ENCODE data around the gene BGLAP.
"Not testable (repeated sequence)": the region's sequence is repeated elsewhere in the genome, so short reads cannot be mapped to it uniquely, and the experiment has no call there.

BGLAP gene

DNA sequence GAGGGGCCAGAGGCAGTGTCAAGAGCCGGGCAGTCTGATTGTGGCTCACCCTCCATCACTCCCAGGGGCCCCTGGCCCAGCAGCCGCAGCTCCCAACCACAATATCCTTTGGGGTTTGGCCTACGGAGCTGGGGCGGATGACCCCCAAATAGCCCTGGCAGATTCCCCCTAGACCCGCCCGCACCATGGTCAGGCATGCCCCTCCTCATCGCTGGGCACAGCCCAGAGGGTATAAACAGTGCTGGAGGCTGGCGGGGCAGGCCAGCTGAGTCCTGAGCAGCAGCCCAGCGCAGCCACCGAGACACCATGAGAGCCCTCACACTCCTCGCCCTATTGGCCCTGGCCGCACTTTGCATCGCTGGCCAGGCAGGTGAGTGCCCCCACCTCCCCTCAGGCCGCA is at the start of gene BGLAP:
BGLAP (plus strand) TSS at position 259 of the 400 bp plus-strand sequence; CDS start at position 307, 48 bp downstream.
- no peak for DNase-seq

DNA sequence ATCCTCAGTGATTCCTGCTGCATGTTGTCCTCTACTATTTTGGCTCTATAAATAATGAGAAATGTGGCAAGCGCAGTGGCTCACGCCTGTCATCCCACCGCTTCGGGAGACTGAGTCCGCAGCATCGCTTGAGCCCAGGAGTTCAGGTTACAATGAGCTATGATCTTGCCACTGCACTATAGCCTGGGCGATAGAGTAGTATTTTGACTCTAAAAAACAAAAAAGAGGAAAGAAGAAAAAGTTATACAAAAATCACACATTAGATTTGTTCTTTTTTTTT is 48.8 kb upstream of the BGLAP start:
- DNase-seq = no peak

DNA sequence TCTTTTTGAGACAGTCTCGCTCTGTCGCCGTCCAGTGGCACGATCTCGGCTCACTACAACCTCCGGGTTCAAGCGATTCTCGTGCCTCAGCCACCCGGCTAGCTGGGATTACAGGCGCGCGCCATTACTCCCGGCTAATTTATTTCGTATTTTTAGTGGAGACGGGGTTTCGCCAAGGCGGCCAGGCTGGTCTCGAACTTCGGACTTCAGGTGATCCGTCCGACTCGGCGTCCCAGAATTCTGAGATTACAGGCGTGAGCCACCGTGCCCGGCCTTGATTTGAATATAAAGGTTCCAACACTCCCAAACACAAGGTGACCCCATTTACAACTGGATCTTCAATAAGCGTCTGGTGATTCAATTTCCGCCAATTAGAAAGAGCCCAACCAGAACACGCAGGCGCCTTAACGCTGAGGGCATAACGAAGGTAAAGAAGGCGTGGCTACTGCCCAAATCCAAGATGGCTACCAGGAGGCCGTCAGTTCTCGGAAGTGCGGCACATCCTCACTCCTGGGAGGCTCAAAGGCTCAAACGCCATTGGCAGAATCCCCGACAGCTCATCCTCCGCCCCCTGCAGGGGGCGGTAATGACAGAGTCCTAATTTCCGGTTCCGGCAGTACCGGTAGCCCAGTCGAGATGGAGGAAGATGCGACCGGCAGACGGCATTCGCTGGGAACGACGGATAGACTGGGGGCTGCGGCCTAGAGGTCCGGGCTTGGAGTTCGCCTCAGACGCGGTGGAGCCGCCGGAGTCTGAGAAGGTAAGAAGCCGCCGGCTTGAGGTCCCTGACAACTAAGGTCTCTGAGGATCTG is 48.3 kb upstream of the BGLAP start, which contains the start of gene SLC25A44:
SLC25A44 (plus strand) TSS at position 617 of the 812 bp plus-strand sequence. CDS start 5,744 bp downstream, outside the sequence.
- DNase-seq = peak; percentile 100

DNA sequence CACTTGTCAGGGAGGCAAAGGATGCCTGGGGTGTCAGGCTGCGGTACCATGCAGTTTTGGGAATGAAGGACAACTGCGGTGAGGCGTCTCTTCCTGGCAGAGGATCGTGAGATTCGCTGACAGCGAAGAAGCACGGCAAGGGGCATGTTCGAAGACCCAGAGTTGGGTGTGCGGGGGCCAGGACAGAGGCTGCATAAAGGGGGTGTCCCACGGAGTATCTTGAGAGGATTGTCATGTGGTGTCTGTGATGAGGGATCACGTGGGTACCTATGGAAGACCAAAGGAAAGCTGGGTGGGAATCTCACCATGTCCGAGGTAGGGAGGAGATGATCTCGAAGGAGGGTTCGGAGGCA is 47.7 kb upstream of the BGLAP start:
- peak; percentile 48 to 50 for DNase-seq

DNA sequence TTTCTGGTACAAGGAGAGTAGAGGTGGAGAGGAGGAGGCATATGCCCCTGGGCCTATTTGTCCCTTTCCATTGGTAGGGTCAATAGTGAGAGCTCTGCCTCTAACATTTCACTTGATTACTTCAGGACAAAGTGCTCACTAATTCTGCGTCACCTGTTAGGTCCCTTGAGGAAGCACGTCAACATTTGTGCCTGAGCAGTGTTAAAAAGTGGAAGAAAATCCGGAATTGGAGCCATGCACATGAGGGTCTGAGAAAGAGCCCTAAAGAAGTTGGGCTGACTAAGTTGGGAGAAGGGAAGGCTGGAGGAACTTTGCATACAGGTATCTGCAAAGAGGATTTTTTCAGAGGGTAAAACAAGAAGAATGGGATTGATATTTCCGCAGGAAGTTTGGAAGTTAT is 46.1 kb upstream of the BGLAP start:
- DNase-seq = no peak

DNA sequence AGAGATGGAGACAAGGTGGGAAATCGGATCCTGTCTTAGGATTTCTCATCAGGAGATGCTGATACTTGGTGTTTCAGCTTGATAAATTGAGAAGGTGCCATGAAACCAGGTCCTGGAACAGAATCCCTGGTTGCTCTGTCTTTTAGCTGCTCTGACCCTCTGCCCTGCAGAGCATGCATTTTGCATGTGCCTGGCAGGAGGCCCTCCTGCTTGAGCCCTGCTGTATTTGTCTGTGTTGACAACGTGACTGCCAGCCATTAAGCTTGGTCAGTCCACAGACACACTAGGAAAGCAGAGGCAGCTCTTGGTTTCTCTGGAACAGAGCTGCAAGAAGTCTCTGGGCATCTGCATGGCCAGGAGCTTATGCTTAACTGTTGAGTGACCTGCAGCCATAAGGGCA is 45.5 kb upstream of the BGLAP start:
- DNase-seq = no peak

DNA sequence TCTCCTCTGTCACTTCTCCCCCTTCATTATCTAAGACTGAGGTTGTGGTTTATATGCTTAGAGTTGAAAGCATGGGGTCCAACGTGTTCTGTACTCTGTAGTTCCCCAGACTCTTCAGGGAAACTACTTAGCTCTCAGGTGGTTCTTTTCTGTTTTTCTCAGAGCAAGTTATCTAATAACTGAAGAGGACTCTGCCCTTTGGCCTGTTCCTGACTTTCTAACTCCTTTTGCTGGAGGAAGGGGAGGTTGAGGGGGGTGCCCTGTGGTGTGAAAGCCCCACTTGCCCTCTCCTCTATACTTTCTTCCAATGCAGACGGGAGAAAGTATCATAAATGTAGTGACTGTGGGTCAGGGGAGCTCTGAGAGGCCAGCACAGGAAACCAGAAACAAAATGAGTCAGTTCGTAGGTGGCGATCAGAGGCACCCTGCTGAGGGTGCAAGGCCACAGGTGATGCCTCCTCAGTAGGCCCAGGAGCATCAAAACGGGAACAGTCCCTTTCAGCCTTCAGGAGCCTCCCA is 43.1 kb upstream of the BGLAP start:
- no peak for DNase-seq

DNA sequence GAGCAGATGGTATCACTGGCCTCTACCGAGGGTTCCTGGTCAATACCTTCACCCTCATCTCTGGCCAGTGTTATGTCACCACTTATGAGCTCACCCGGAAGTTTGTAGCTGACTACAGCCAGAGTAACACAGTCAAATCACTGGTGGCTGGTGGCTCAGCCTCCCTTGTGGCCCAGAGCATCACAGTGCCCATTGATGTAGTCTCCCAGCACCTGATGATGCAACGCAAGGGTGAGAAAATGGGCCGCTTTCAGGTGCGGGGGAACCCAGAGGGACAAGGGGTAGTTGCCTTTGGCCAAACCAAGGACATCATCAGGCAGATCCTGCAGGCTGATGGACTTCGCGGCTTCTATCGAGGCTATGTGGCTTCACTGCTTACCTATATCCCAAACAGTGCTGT is 41.9 kb upstream of the BGLAP start:
- no peak for DNase-seq

DNA sequence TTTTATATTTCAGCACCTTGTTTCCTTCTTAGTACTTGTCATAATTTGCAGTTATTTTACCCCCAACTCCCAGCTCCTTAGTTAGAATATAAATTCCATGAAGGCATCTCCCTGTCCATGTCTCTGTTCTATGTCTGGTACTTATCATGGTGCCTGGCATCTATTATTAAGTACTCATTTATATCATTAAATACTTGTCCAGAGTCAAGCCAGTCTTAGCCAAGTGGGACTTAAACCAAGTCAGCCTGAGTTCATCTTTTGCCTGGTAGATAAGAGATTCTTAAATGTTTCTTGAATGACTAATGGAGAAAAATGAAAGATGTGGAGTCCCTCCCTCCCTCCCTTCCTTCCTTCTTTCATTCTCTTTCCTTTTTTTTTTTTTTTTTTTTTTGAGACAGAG is 38.7 kb upstream of the BGLAP start:
- no peak for DNase-seq

DNA sequence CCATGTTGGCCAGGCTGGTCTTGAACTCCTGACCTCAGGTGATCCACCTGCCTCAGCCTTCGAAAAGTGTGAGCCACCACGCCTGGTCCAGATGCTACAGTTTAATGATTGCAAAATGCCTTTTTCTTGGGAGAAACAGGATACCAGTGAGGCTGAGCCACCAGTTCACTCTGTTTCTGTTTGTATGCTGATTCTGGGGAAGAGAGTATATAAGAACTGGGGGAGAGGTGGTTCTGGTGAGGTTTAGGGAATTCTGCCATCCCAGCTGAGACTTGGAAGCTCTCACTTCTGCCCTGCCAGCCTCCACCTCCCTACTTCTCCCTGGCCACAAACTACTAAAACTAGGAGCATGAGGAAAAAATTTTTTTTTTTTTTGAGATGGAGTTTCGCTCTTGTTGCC is 37.3 kb upstream of the BGLAP start:
- DNase-seq = no peak

DNA sequence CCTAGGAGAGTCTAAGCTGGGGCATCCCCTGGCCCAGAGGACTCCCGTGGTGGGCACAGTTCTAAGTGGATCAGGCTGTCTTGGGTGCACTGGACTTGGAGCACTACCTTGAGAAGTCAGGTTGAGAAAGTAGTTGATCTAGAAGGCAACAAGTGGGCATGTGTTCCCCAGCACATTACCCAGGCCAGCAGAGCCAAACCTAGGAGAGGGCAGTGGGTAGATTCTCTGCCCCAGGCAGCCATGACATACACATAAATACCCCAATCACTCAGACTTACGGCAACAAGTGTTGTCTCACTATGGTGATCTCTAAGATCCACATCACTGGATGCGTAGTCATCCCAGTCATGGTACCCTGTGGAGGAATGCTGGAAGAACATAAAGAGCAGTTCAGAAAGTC is 30.7 kb upstream of the BGLAP start:
- no peak for DNase-seq

DNA sequence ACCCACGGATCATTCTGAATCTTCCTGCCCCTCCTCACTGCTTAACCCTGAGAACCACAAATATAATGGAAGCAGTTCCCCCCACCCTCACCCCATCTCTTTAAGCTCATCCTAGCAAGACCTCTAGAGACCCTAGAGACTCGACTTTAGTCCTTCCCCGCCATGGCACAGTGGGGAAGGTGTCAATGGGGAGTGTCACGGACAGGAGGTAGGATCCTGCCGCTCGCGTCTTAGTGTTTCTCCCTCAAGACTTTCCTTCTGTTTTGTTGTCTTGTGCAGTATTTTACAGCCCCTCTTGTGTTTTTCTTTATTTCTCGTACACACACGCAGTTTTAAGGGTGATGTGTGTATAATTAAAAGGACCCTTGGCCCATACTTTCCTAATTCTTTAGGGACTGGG is 29.9 kb upstream of the BGLAP start:
- no peak for DNase-seq

DNA sequence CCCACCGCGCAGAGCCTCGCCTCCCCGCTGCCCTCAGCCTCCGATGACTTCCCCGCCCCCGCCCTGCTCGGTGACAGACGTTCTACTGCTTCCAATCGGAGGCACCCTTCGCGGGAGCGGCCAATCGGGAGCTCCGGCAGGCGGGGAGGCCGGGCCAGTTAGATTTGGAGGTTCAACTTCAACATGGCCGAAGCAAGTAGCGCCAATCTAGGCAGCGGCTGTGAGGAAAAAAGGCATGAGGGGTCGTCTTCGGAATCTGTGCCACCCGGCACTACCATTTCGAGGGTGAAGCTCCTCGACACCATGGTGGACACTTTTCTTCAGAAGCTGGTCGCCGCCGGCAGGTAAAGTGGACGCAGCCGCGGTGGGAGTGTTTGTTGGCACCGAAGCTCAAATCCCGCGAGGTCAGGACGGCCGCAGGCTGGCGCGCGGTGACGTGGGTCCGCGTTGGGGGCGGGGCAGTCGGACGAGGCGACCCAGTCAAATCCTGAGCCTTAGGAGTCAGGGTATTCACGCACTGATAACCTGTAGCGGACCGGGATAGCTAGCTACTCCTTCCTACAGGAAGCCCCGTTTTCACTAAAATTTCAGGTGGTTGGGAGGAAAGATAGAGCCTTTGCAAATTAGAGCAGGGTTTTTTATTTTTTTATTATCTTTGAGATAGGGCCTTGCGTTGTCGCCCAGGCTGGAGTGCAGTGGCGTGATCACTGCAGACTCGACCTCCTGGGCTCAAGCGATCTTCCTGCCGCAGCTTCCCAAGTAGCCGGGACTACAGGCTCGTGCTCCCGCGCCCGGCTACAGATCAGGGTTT is 28.9 kb upstream of the BGLAP start, which contains the start of gene PMF1:
PMF1 (plus strand) TSS at position 175 of the 811 bp plus-strand sequence; CDS start at position 184, 9 bp downstream.
- DNase-seq = peak; percentile 99 to 100

DNA sequence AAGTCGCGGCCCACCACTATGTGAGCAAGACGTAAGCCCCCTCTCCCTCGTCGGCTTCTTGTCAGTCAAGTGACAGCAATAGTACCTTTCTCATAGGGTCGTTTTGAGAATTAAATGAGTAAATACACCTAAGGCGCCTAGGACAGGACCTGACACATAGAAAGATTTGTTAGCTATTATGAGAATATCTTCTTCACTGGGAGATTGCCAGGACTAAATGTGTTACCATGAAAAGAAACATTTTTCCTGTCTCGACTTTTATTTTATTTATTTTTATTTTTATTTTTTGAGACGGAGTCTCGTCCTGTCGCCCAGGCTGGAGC is 28.4 kb upstream of the BGLAP start:
- DNase-seq = no peak

DNA sequence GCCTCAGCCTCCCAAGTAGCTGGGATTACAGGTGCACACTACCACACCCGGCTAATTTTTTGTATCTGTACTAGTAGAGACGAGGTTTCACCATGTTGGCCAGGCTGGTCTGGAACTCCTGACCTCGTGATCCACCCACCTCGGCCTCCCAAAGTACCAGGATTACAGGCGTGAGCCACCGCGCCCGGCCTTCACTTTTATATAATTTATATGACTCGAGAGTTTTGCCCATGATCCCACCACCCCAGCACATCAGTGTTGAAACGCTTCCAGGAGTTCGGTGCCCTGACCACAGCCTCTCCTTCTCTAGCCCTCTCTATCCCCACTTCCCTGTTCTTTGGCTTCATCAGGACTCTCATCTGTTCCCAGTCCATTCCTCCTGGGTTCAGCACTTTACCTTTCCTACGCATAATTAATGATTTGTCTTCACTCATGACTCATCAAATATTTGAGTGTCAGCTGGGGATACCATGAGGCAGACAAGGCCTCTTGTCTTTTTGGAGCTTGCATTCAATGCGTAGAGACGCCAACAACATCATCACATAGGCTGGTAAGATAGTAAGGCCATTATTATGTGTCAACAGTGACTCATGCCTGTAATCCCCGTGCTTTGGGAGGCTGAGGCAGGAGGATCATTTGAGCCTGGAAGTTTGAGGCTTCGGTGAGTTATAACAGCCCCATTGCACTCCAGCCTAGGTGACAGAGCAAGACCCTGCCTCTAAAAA is 27.8 kb upstream of the BGLAP start:
- DNase-seq = no peak

DNA sequence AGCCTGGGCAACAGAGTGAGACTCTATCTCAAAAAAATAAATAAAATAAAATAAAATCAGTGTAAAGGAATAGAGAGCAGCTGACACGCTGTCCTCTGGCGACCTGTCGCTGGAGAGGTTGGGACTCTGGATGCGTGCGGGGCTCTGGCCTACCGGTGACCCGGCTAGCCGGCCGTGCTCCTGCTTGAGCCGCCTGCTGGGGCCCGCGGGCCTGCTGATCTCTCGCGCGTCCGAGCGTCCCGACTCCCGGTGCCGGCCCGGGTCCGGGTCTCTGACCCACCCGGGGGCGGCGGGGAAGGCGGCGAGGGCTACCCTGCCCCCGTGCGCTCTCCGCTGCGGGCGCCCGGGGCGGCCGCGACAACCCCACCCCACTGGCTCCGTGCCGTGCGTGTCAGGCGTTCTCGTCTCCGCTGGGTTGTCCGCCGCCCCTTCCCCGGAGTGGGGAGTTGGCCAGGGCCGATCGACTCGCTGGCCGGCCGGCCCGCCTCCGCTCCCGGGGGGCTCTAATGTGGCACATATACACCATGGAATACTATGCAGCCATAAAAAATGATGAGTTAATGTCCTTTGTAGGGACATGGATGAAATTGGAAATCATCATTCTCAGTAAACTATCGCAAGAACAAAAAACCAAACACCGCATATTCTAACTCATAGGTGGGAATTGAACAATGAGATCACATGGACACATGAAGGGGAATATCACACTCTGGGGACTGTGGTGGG is 25.5 kb upstream of the BGLAP start:
- DNase-seq = not testable (repeated sequence)

DNA sequence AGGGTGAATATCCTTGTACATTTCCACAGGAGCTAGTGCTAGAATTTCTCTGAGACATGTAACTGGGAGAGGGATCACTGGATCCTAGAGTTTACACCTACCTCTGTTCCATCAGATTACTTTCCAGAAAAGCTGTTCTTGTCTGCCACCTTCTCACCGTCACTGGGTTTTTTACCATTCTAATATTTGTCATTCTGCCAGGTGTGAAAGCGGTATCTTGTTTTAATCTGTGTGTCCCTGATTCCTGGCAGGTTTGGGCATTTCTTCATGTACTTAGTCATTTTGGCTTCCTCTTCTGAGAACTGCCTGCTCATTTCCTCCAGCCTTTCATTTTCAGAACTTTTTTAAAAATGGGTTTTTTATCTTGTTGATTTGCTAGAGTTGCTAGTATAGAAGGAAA is 24.1 kb upstream of the BGLAP start:
- DNase-seq = no peak

DNA sequence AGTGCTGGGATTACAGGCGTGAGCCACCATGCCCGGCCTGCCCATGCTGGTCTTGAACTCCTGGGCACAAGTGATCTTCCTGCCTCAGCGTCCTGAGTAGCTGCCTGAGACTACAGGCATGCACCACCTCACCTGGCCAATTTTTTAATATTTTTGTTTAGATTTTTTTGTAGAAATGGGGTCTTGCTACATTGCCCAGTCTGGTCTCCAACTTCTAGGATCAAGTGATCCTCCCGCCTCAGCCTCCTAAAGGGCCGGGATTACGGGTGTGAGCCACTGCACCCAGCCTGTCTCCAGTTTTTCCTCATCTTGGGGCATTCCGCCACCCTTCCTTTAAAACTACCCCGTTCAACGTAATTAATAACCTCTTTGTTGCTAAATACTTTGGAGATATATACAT is 21.8 kb upstream of the BGLAP start:
- DNase-seq = no peak

DNA sequence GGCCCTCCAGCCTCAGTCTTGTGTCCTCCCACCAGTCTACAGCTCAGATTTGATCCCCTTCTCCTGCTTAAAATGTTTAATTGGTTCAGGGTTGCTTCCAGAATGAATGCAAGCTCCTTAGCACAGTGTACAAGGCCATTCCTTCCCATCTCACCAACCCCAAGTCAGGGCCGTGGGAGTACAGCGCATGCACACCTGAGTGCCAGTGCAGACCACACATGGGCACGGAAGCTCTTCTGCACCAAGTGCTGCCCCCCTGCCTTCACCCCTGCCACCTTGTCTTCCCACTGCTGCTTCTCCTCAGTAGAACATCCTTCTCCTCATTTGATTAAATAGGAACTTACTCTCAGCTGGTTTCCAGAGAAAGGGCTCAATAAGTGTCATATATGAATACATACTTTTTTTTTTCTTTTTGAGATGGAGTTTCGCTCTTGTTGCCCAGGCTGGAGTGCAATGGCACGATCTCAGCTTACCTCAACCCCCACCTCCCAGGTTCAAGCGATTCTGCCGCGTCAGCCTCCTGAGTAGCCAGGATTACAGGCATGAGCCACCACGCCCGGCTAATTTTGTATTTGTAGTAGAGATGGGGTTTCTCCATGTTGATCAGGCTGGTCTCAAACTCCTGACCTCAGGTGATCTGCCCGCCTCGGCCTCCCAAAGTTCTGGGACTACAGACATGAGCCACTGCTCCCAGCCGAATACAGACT is 19.8 kb upstream of the BGLAP start:
- DNase-seq = no peak

DNA sequence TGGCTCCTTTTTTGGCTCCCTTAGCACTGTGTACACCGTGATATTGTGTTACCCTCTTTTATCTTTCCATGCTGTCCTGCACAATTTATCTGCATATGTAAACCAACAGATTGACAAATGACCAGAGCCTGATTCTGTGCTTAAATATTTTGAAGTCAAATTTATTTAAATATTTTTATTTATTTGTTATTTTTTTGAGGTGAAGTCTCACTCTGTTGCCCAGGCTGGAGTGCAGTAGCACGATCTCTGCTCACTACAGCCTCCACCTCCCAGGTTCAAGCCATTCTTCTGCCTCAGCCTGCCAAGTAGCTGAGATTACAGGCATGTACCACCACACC is 16.3 kb upstream of the BGLAP start:
- DNase-seq = no peak

DNA sequence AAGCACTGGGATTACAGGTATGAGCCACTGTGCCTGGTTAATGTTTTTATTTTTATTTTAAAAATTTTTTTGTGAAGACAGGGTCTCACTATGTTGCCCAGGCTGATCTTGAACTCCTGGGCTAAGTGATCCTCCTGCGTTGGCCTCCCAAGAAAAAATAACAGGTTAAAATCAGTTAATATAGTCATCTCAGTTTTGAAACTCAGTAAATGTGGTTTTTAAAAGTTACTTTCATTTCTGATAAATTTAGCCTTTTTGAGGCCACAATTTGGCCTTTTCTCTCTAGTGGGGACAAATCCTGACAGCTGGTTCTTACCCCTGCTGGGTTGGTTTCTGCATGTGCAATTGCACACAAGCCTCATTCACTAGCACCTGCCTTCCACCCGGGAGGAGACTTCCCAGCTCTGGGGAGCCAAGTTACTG is 15.9 kb upstream of the BGLAP start:
- no peak for DNase-seq

DNA sequence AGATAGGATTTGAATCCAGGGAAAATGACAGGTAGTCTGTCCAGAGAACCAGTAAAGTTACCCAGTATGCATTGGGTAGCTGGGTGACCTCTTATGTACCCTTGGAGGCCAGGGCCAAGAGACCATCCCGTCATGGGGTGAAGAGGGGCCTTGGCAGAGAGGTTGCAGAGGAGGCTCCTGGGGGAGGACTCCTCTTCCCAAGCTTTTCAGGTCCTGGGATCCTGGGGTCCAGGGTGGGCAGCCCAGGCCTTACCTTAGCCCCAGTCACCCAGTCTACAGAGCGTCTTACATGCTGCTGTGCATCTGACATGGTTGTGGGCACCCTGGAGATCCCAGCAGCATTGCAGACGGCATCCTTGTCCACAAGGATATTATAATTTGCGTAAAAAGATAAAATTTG is 15.2 kb upstream of the BGLAP start:
- no peak for DNase-seq
